ENCODE measurements around the gene FAM53B.

- no peak for TF ChIP-seq CTCF (conservative IDR thresholded peaks at IDR 0.05; ENCODE audit: low read length)
- TF ChIP-seq EZH2phosphoT487 (IDR thresholded peaks at IDR 0.05; ENCODE audit: borderline replicate concordance, low read depth, low read length), result no peak
Measured at GRCh38 chr10:124705381-124705740, 38.8 kb downstream of the FAM53B start.
